A549 (cell line): Measurements from ENCODE around the gene CDK16.
A peak's percentile ranks its signal among the peaks of the same experiment; 100 is the strongest.

Experiments
- BCL3 ChIP-seq: fragments of >200 bp; sonication (Bioruptor Twin); formaldehyde crosslinking; IDR thresholded peaks from 3 replicates; pipeline ENCODE4 v1.6.1; 2016
- CHD2 ChIP-seq: fragments of 150-350 bp; IDR thresholded peaks from 2 replicates; pipeline ENCODE4 v1.6.1; 2014; ENCODE audit warnings: low read length; ENCODE audit not compliant: partially characterized antibody
- EP300 ChIP-seq, 2 experiments: fragments of >200 bp; sonication (Bioruptor Twin); formaldehyde crosslinking; IDR thresholded peaks; 2 replicates in 1 of 2; 3 replicates in 1 of 2; pipeline ENCODE4 v1.6.1; 2016 to 2017
- ESRRA ChIP-seq: fragments of 150-350 bp; IDR thresholded peaks from 2 replicates; pipeline ENCODE4 v1.6.1; 2014; ENCODE audit warnings: mild to moderate bottlenecking, low read length, borderline replicate concordance
- FOSL2 ChIP-seq, 2 experiments: fragments of 450-650 bp in 1 of 2; fragments of >200 bp in 1 of 2; sonication (Bioruptor Twin) in 1 of 2; formaldehyde crosslinking; IDR thresholded peaks; 2 replicates each; pipeline versions ENCODE4 v1.5.0 to v1.6.1; 2016 to 2020; ENCODE audit warnings: mild to moderate bottlenecking in 1 of 2, moderate library complexity in 1 of 2
- POLR2AphosphoS2 ChIP-seq: conservative IDR thresholded peaks from 2 replicates; pipeline ENCODE4 v1.6.1; 2012; ENCODE audit warnings: low read length, improper control_type of control experiment, inconsistent platforms
- TF ChIP-seq, protein P1 (sequence below): fragments of >200 bp; sonication (Bioruptor Twin); formaldehyde crosslinking; IDR thresholded peaks from 3 replicates; pipeline ENCODE4 v1.5.1; 2016
- TF ChIP-seq, protein P2 (sequence below): fragments of 200-600 bp; sonication (generic); IDR thresholded peaks from 2 replicates; pipeline ENCODE4 v1.6.1; 2016; ENCODE audit warnings: antibody characterized with exemption, mild to moderate bottlenecking, moderate library complexity

DNA sequence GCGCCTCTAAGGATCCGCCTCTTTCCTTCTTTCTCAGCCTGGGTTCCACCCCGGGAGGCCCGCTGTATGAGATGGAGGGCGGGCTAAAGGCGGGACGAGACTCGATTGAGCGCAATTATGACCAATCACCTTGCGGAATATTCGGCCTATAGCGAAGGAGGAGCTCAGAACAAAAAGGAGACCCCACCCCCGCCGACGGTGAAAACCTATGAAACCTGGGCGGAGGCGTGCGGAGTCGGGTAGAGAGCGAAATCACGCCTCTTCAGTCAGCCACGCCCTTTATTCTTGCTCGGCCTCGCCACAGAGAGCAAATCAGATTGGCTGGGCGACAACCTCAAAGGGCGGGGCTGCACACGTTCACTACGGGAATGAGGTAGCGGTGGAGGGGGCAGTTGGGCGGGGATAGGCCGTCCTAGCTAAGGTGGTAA lies 615 bp upstream of the CDK16 start:
- no peak for TF ChIP-seq BCL3
- TF ChIP-seq, protein P1, sequence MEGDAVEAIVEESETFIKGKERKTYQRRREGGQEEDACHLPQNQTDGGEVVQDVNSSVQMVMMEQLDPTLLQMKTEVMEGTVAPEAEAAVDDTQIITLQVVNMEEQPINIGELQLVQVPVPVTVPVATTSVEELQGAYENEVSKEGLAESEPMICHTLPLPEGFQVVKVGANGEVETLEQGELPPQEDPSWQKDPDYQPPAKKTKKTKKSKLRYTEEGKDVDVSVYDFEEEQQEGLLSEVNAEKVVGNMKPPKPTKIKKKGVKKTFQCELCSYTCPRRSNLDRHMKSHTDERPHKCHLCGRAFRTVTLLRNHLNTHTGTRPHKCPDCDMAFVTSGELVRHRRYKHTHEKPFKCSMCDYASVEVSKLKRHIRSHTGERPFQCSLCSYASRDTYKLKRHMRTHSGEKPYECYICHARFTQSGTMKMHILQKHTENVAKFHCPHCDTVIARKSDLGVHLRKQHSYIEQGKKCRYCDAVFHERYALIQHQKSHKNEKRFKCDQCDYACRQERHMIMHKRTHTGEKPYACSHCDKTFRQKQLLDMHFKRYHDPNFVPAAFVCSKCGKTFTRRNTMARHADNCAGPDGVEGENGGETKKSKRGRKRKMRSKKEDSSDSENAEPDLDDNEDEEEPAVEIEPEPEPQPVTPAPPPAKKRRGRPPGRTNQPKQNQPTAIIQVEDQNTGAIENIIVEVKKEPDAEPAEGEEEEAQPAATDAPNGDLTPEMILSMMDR, result no peak
- no peak for TF ChIP-seq FOSL2 (IDR thresholded peaks at IDR 0.05)
- TF ChIP-seq FOSL2 (CRISPR knock-in tag; IDR thresholded peaks at IDR 0.05), result no peak
- no peak for TF ChIP-seq ESRRA
- TF ChIP-seq, protein P2, sequence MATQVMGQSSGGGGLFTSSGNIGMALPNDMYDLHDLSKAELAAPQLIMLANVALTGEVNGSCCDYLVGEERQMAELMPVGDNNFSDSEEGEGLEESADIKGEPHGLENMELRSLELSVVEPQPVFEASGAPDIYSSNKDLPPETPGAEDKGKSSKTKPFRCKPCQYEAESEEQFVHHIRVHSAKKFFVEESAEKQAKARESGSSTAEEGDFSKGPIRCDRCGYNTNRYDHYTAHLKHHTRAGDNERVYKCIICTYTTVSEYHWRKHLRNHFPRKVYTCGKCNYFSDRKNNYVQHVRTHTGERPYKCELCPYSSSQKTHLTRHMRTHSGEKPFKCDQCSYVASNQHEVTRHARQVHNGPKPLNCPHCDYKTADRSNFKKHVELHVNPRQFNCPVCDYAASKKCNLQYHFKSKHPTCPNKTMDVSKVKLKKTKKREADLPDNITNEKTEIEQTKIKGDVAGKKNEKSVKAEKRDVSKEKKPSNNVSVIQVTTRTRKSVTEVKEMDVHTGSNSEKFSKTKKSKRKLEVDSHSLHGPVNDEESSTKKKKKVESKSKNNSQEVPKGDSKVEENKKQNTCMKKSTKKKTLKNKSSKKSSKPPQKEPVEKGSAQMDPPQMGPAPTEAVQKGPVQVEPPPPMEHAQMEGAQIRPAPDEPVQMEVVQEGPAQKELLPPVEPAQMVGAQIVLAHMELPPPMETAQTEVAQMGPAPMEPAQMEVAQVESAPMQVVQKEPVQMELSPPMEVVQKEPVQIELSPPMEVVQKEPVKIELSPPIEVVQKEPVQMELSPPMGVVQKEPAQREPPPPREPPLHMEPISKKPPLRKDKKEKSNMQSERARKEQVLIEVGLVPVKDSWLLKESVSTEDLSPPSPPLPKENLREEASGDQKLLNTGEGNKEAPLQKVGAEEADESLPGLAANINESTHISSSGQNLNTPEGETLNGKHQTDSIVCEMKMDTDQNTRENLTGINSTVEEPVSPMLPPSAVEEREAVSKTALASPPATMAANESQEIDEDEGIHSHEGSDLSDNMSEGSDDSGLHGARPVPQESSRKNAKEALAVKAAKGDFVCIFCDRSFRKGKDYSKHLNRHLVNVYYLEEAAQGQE, result no peak
- peak; percentile 35; the same call in 1 of the 2 replicates for TF ChIP-seq POLR2AphosphoS2
- TF ChIP-seq EP300 (IDR thresholded peaks at IDR 0.05), result no peak
- TF ChIP-seq CHD2, result no peak
